H1 (cell line): Measurements from ENCODE around the gene IL7R. TPM values are rescaled to one million over a fixed set of nuclear protein-coding genes. Genes with fewer than 3 reads are reported as not detected.

Source experiments
- CTCF ChIA-PET: fragments of 300-600 bp; sonication (Branson Sonifier 250); formaldehyde crosslinking; loops from one replicate; lab custom pipeline; 2021; ENCODE audit not compliant: partially characterized antibody; lab: Charles Lee
- POLR2A ChIA-PET: fragments of 300-600 bp; sonication (Branson Sonifier 250); formaldehyde crosslinking; loops from one replicate; lab custom pipeline; 2021; ENCODE audit warnings: inconsistent platforms; ENCODE audit not compliant: partially characterized antibody; lab: Charles Lee
- DNase-seq, 2 experiments: peaks; one replicate each; pipeline versions ENCODE4 v3.0.0 to v3.0.0-alpha.2; 2010 to 2022; ENCODE audit warnings: low spot score in 2 of 2, low read depth in 1 of 2, mixed read lengths in 1 of 2
- FAIRE-seq: peaks from 2 replicates; lab custom pipeline; 2011; peaks lifted over from hg19 to GRCh38; lab: Jason Lieb, UNC
- H2AFZ ChIP-seq: 2 replicates; pipeline ENCODE4 v1.8.1; 2012; ENCODE audit warnings: low read length, inconsistent platforms
- H2AK5ac ChIP-seq: 2 replicates; pipeline ENCODE4 v1.6.1; 2013; ENCODE audit warnings: low read depth, low read length
- H2BK120ac ChIP-seq: replicated peaks from 2 replicates; pipeline ENCODE3; 2013; ENCODE audit warnings: low read depth, low read length, inconsistent platforms
- H2BK12ac ChIP-seq: 2 replicates; pipeline ENCODE4 v1.6.1; 2013; ENCODE audit warnings: low read depth, low read length
- H2BK15ac ChIP-seq: 2 replicates; pipeline ENCODE4 v1.6.1; 2013; ENCODE audit warnings: low read length
- H2BK20ac ChIP-seq: 2 replicates; pipeline ENCODE4 v1.6.1; 2013; ENCODE audit warnings: low read length
- H2BK5ac ChIP-seq: 2 replicates; pipeline ENCODE4 v1.6.1; 2013; ENCODE audit warnings: low read depth, low read length
- H3K14ac ChIP-seq: 2 replicates; pipeline ENCODE4 v1.6.1; 2013; ENCODE audit warnings: inconsistent platforms; ENCODE audit not compliant: insufficient read length
- H3K18ac ChIP-seq: 2 replicates; pipeline ENCODE4 v1.6.1; 2013; ENCODE audit warnings: low read length; ENCODE audit errors: extremely low read depth
- H3K23ac ChIP-seq: 2 replicates; pipeline ENCODE4 v1.6.1; 2013; ENCODE audit warnings: inconsistent platforms; ENCODE audit not compliant: insufficient read length
- H3K23me2 ChIP-seq: 2 replicates; pipeline ENCODE4 v1.6.1; 2013; ENCODE audit warnings: low read depth, low read length
- H3K27ac ChIP-seq: 2 replicates; pipeline ENCODE4 v1.6.1; 2011; ENCODE audit warnings: low read depth, low read length, inconsistent platforms
- H3K27me3 ChIP-seq, 4 experiments: replicated peaks in 1 of 4; 1 replicate in 1 of 4; 2 replicates in 3 of 4; pipeline versions ENCODE4 v1.6.1 to v1.8.1; 2011 to 2013; ENCODE audit warnings: low read length in 3 of 4, mild to moderate bottlenecking in 3 of 4, inconsistent platforms in 2 of 4, mixed read lengths in 2 of 4, moderate library complexity in 1 of 4; ENCODE audit not compliant: control insufficient read depth in 3 of 4, insufficient read depth in 3 of 4; ENCODE audit errors: extremely low read depth in 1 of 4
- H3K36me3 ChIP-seq, 4 experiments: 2 replicates each; pipeline versions ENCODE4 v1.6.1 to v1.8.1; 2011 to 2013; ENCODE audit warnings: mild to moderate bottlenecking in 4 of 4, low read length in 3 of 4, moderate library complexity in 2 of 4, control low read depth in 1 of 4, inconsistent platforms in 1 of 4; ENCODE audit not compliant: insufficient read depth in 4 of 4, control insufficient read depth in 2 of 4
- H3K4ac ChIP-seq: replicated peaks from 2 replicates; pipeline ENCODE3; 2013; ENCODE audit warnings: low read length, low read depth, mixed read lengths, inconsistent platforms; ENCODE audit not compliant: insufficient read length
- H3K4me1 ChIP-seq, 4 experiments: replicated peaks in 1 of 4; 1 replicate in 1 of 4; 2 replicates in 3 of 4; pipeline versions ENCODE4 v1.6.1 to v1.8.1; 2011 to 2013; ENCODE audit warnings: low read length in 3 of 4, inconsistent platforms in 2 of 4, mixed read lengths in 1 of 4; ENCODE audit not compliant: insufficient read depth in 4 of 4, control insufficient read depth in 3 of 4
- H3K4me2 ChIP-seq, 2 experiments: 2 replicates each; pipeline versions ENCODE4 v1.6.1 to v1.8.1; 2011 to 2013; ENCODE audit warnings: low read depth in 2 of 2, low read length in 2 of 2, control low read depth in 1 of 2, inconsistent platforms in 1 of 2, mild to moderate bottlenecking in 1 of 2; ENCODE audit not compliant: insufficient read depth in 1 of 2
- H3K4me3 ChIP-seq, 4 experiments: fragments of 200-600, 300-600 bp in 1 of 4; sonication (generic), shearing (Covaris generic), sonication (Bioruptor Twin) in 1 of 4; 2 replicates each; pipeline versions ENCODE4 v1.5.1 to v1.8.1; 2011 to 2016; ENCODE audit warnings: low read length in 4 of 4, low read depth in 3 of 4, control low read depth in 2 of 4, inconsistent platforms in 2 of 4, mild to moderate bottlenecking in 2 of 4, mixed read lengths in 1 of 4, moderate library complexity in 1 of 4; ENCODE audit not compliant: insufficient read depth in 2 of 4; ENCODE audit errors: extremely low read depth in 1 of 4
- H3K56ac ChIP-seq: replicated peaks from 2 replicates; pipeline ENCODE3; 2013; ENCODE audit warnings: low read depth, mild to moderate bottlenecking, mixed read lengths, low read length, inconsistent platforms; ENCODE audit not compliant: insufficient read length
- H3K79me1 ChIP-seq: 2 replicates; pipeline ENCODE4 v1.6.1; 2013; ENCODE audit warnings: low read depth, low read length, control low read depth
- H3K79me2 ChIP-seq, 2 experiments: 2 replicates each; pipeline versions ENCODE4 v1.6.1 to v1.8.1; 2012 to 2013; ENCODE audit warnings: low read length in 2 of 2, mild to moderate bottlenecking in 2 of 2, inconsistent platforms in 1 of 2; ENCODE audit not compliant: insufficient read depth in 2 of 2, control insufficient read depth in 1 of 2
- H3K9ac ChIP-seq, 4 experiments: replicated peaks in 1 of 4; 1 replicate in 1 of 4; 2 replicates in 3 of 4; pipeline versions ENCODE4 v1.6.1 to v1.8.1; 2011 to 2013; ENCODE audit warnings: low read depth in 3 of 4, low read length in 3 of 4, control low read depth in 2 of 4, mild to moderate bottlenecking in 2 of 4, moderate library complexity in 2 of 4, inconsistent platforms in 1 of 4; ENCODE audit errors: extremely low read depth in 1 of 4
- H3K9me3 ChIP-seq, 2 experiments: 2 replicates each; pipeline versions ENCODE4 v1.6.1 to v1.8.1; 2012 to 2013; ENCODE audit warnings: mild to moderate bottlenecking in 2 of 2, moderate library complexity in 2 of 2, control low read depth in 1 of 2, inconsistent platforms in 1 of 2, low read depth in 1 of 2, low read length in 1 of 2, mixed read lengths in 1 of 2; ENCODE audit not compliant: insufficient read depth in 2 of 2
- H4K20me1 ChIP-seq, 2 experiments: replicated peaks in 1 of 2; 2 replicates each; pipeline versions ENCODE3 to v1.8.1; 2011 to 2013; ENCODE audit warnings: inconsistent platforms in 2 of 2, low read length in 2 of 2, mild to moderate bottlenecking in 1 of 2; ENCODE audit not compliant: insufficient read depth in 2 of 2, control insufficient read depth in 1 of 2
- H4K5ac ChIP-seq: 2 replicates; pipeline ENCODE4 v1.6.1; 2013; ENCODE audit warnings: low read length, low read depth, mixed read lengths, inconsistent platforms; ENCODE audit not compliant: insufficient read length
- H4K8ac ChIP-seq: 2 replicates; pipeline ENCODE4 v1.8.0; 2013; ENCODE audit warnings: mild to moderate bottlenecking, moderate library complexity, low read length, inconsistent platforms; ENCODE audit not compliant: insufficient read depth; ENCODE audit errors: extremely low read depth
- H4K91ac ChIP-seq: replicated peaks from 2 replicates; pipeline ENCODE3; 2013; ENCODE audit warnings: low read length, mixed read lengths, inconsistent platforms; ENCODE audit not compliant: insufficient read length
- CBX8 ChIP-seq: fragments of 300-800, 300-1000 bp; sonication (generic); IDR thresholded peaks from 2 replicates; pipeline ENCODE4 v1.7.1; 2016; ENCODE audit warnings: low read depth, low read length, borderline replicate concordance
- CHD2 ChIP-seq: IDR thresholded peaks from 2 replicates; pipeline ENCODE4 v1.6.1; 2012; ENCODE audit warnings: low read length, improper control_type of control experiment
- EGR1 ChIP-seq: IDR thresholded peaks from 2 replicates; pipeline ENCODE4 v1.6.1; 2011; ENCODE audit warnings: low read depth, low read length, borderline replicate concordance
- EP300 ChIP-seq, 2 experiments: IDR thresholded peaks; 1 replicate in 1 of 2; 2 replicates in 1 of 2; pipeline ENCODE4 v1.6.1; 2011 to 2012; ENCODE audit warnings: low read depth in 2 of 2, low read length in 2 of 2, mild to moderate bottlenecking in 2 of 2, borderline replicate concordance in 1 of 2, inconsistent platforms in 1 of 2, moderate library complexity in 1 of 2
- GTF2F1 ChIP-seq: IDR thresholded peaks from 2 replicates; pipeline ENCODE4 v1.6.1; 2012; ENCODE audit warnings: low read depth, low read length, improper control_type of control experiment, borderline replicate concordance
- HDAC2 ChIP-seq, 2 experiments: fragments of 300-600 bp in 1 of 2; sonication (generic) in 1 of 2; IDR thresholded peaks; 2 replicates each; pipeline ENCODE4 v1.6.1; 2011 to 2012; ENCODE audit warnings: low read depth in 2 of 2, low read length in 2 of 2, mild to moderate bottlenecking in 2 of 2, moderate library complexity in 2 of 2, borderline replicate concordance in 1 of 2, inconsistent platforms in 1 of 2
- MAFK ChIP-seq: IDR thresholded peaks from 2 replicates; pipeline ENCODE4 v1.6.1; 2012; ENCODE audit warnings: low read depth, mild to moderate bottlenecking, improper control_type of control experiment, low read length
- NRF1 ChIP-seq: IDR thresholded peaks from 2 replicates; pipeline ENCODE4 v1.6.1; 2011; ENCODE audit warnings: mild to moderate bottlenecking, low read depth, low read length, improper control_type of control experiment
- PHF8 ChIP-seq: fragments of 200-600 bp; sonication (generic); conservative IDR thresholded peaks from 2 replicates; pipeline ENCODE4 v1.7.1; 2012; ENCODE audit warnings: low read depth, mild to moderate bottlenecking, inconsistent platforms, low read length, moderate library complexity
- POLR2AphosphoS5 ChIP-seq: IDR thresholded peaks from 2 replicates; pipeline ENCODE4 v1.6.1; 2011; ENCODE audit warnings: low read depth, low read length
- ZNF274 ChIP-seq: IDR thresholded peaks from 2 replicates; pipeline ENCODE4 v1.7.0; 2012; ENCODE audit warnings: low read length, borderline replicate concordance; ENCODE audit errors: extremely low read depth
- WGBS, 2 experiments: shearing (Covaris generic) in 1 of 2; methylation state at CpG; one replicate each; pipeline versions ENCODE4 v1.1.6 to v1.1.7; 2013 to 2015; ENCODE audit warnings: low lambda C conversion rate in 2 of 2, mixed read lengths in 2 of 2, inconsistent platforms in 1 of 2, low coverage in 1 of 2, missing lambda C conversion rate in 1 of 2; ENCODE audit not compliant: insufficient replicate concordance in 2 of 2, insufficient coverage in 1 of 2, insufficient read length in 1 of 2; ENCODE audit errors: extremely low coverage in 1 of 2, missing lambda C conversion rate in 1 of 2; 5-methylcytosine and 5-hydroxymethylcytosine counted together
- polyA plus RNA-seq, 7 experiments: library from polyadenylated mRNA; depleted of rRNA in 3 of 7; stranded (reverse) in 5 of 7; unstranded in 2 of 7; fragments of >200 nt in 5 of 7; fragments of 200-250 nt in 2 of 7; gene quantifications; 1 replicate in 5 of 7; 2 replicates in 1 of 7; 4 replicates in 1 of 7; pipeline versions ENCODE4 v1.2.1 to v1.2.3, GENCODE V29; 2011 to 2013; ENCODE audit warnings: missing spikeins in 2 of 7, mixed read lengths in 2 of 7
- total RNA-seq: library from RNA; stranded (reverse); fragmentation: NEBNext Ultra II Directional; extraction: Animal tissue kit (Norgen Biotek cat#: 25700); gene quantifications from 2 replicates; pipeline ENCODE4 v1.2.1, GENCODE V29; 2021
- TF ChIP-seq, protein P1 (sequence below), 3 experiments: IDR thresholded peaks; 1 replicate in 2 of 3; 2 replicates in 1 of 3; pipeline versions ENCODE4 v1.5.1 to v1.6.1; 2011; ENCODE audit warnings: low read length in 3 of 3, mild to moderate bottlenecking in 3 of 3, inconsistent platforms in 2 of 3, low read depth in 1 of 3, moderate library complexity in 1 of 3; ENCODE audit not compliant: insufficient read depth in 1 of 3; ENCODE audit errors: control extremely low read depth in 1 of 3

The IL7R gene
- total and polyA plus RNA-seq, 2 of the 8 experiments (the other 6 are each of a cell fraction or from before 2014, with no cell fraction given): not detected

DNA sequence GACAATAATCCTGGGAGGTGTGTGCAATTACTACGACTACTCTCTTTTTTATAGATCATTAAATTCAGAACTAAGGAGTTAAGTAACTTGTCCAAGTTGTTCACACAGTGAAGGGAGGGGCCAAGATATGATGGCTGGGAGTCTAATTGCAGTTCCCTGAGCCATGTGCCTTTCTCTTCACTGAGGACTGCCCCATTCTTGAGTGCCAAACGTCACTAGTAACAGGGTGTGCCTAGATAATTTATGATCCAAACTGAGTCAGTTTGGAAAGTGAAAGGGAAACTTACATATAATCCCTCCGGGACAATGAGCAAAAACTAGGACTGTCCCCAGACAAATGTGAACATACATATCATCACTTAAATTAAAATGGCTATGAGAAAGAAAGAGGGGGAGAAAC lies 20.2 kb downstream of the IL7R start:
- Histone ChIP-seq H4K8ac (no peak overlapping the region), H2BK120ac (no peak overlapping the region), H4K5ac (no peak overlapping the region), H3K14ac (no peak overlapping the region), H3K23ac (no peak overlapping the region), H3K79me2 (no peaks in the 10 kb centered on the region), H3K4me1 (no peaks in the 10 kb centered on the region), H2AFZ (no peak overlapping the region), H3K23me2 (no peaks in the 10 kb centered on the region), H2BK20ac (no peak overlapping the region), H3K9me3 (no peaks in the 10 kb centered on the region), H4K20me1 (no peaks in the 10 kb centered on the region), H3K18ac (no peak overlapping the region), H3K27ac (no peak overlapping the region), H3K79me1 (no peaks in the 10 kb centered on the region), H2AK5ac (no peak overlapping the region), H3K36me3 (no peaks in the 10 kb centered on the region), H4K91ac (no peak overlapping the region), H3K4ac (no peak overlapping the region), H3K4me3 (no peak overlapping the region), H2BK15ac (no peak overlapping the region), H2BK12ac (no peak overlapping the region), H3K56ac (no peak overlapping the region), H3K4me2 (no peak overlapping the region), H3K9ac (no peak overlapping the region), H3K27me3 (no peaks in the 10 kb centered on the region), H2BK5ac (no peak overlapping the region)
- 86% methylated on average over 3 of the region's 3 CpGs; no CpG with 5 or more reads in 1 of the 2 experiments for WGBS, 2 experiments
- FAIRE-seq: no peak
- ChIA-PET CTCF (no interaction called here), POLR2A (no interaction called here)
- DNase-seq: no peak
- TF ChIP-seq NRF1 (no peak), CBX8 (no peak), GTF2F1 (no peak), CHD2 (no peak), MAFK (no peak), EP300 (IDR thresholded peaks at IDR 0.05; ENCODE audit: borderline replicate concordance in 1 of 2, low read depth in 2 of 2, low read length in 2 of 2) (no peak), ZNF274 (no peak), EGR1 (no peak), POLR2AphosphoS5 (no peak), PHF8 (no peak), HDAC2 (IDR thresholded peaks at IDR 0.05; ENCODE audit: borderline replicate concordance in 1 of 2, low read depth in 2 of 2, low read length in 2 of 2) (no peak)
- TF ChIP-seq, protein P1, sequence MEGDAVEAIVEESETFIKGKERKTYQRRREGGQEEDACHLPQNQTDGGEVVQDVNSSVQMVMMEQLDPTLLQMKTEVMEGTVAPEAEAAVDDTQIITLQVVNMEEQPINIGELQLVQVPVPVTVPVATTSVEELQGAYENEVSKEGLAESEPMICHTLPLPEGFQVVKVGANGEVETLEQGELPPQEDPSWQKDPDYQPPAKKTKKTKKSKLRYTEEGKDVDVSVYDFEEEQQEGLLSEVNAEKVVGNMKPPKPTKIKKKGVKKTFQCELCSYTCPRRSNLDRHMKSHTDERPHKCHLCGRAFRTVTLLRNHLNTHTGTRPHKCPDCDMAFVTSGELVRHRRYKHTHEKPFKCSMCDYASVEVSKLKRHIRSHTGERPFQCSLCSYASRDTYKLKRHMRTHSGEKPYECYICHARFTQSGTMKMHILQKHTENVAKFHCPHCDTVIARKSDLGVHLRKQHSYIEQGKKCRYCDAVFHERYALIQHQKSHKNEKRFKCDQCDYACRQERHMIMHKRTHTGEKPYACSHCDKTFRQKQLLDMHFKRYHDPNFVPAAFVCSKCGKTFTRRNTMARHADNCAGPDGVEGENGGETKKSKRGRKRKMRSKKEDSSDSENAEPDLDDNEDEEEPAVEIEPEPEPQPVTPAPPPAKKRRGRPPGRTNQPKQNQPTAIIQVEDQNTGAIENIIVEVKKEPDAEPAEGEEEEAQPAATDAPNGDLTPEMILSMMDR (IDR thresholded peaks at IDR 0.05; ENCODE audit: control extremely low read depth in 1 of 3, insufficient read depth in 1 of 3, low read depth in 1 of 3, low read length in 3 of 3): no peak
